Measurements from ENCODE around the gene EGLN3. TPM values are rescaled to one million over a fixed set of nuclear protein-coding genes. Genes with fewer than 3 reads are reported as not detected.

The EGLN3 gene
- total and polyA plus RNA-seq, 4 experiments from 2014 or later = 4.0 to 15.4 (median 5.3) TPM

- no peak for DNase-seq
- no peak overlapping the region for H3K4me3 Mint-ChIP-seq
- no peak overlapping the region for H3K27ac Mint-ChIP-seq
- no peaks in the 10 kb centered on the region for H3K27me3 Mint-ChIP-seq
- H3K4me1 Mint-ChIP-seq = peaks cover 0 to 6% (median 0%) of the 10 kb centered on the region in 4 donors
- Histone ChIP-seq H3K27ac (ENCODE audit: low read depth, low read length) (no peak overlapping the region), H3K27me3 (ENCODE audit: insufficient read depth, low read length) (no peaks in the 10 kb centered on the region), H3K9me3 (ENCODE audit: control insufficient read depth in 1 of 2, low read length in 2 of 2) (no peaks in the 10 kb centered on the region), H3K36me3 (ENCODE audit: insufficient read depth, low read length) (no peaks in the 10 kb centered on the region), H3K4me3 (ENCODE audit: low read length in 2 of 2) (no peak overlapping the region), H3K4me1 (ENCODE audit: insufficient read depth, low read length) (no peaks in the 10 kb centered on the region)
- CTCF ChIA-PET (ENCODE audit: partially characterized antibody) = interaction anchor here (0.9 to 1.1 kb wide), 2 partner anchors 109 to 430 kb away, joined by 3 read pairs; no protein-coding TSS in a partner anchor
- POLR2A ChIA-PET (ENCODE audit: partially characterized antibody) = interaction anchor here (0.7 kb wide), 1 partner anchor 117 kb away, joined by 4 read pairs; no protein-coding TSS in a partner anchor
- intact Hi-C loops (cut with micrococcal nuclease) = no loop called here
- H3K9me3 Mint-ChIP-seq = no peaks in the 10 kb centered on the region
- H3K36me3 Mint-ChIP-seq = no peaks in the 10 kb centered on the region
Observed at GRCh38 chr14:33901426-33902155, 49.3 kb downstream of the EGLN3 start.

GRCh38 chr14:33900706-33901105 lies 50.2 kb downstream of the EGLN3 start:
- Histone ChIP-seq H3K9me3 (ENCODE audit: control insufficient read depth in 1 of 2, low read length in 2 of 2) (no peaks in the 10 kb centered on the region), H3K4me1 (ENCODE audit: insufficient read depth, low read length) (no peaks in the 10 kb centered on the region), H3K4me3 (ENCODE audit: low read length in 2 of 2) (no peak overlapping the region), H3K27ac (ENCODE audit: low read depth, low read length) (no peak overlapping the region), H3K36me3 (ENCODE audit: insufficient read depth, low read length) (no peaks in the 10 kb centered on the region), H3K27me3 (ENCODE audit: insufficient read depth, low read length) (no peaks in the 10 kb centered on the region)
- Mint-ChIP-seq H3K27me3 (no peaks in the 10 kb centered on the region), H3K9me3 (no peaks in the 10 kb centered on the region), H3K4me1 (peaks cover 0 to 6% (median 0%) of the 10 kb centered on the region in 4 donors), H3K4me3 (no peak overlapping the region), H3K36me3 (no peaks in the 10 kb centered on the region), H3K27ac (no peak overlapping the region)
- no peak for DNase-seq
- ChIA-PET CTCF (ENCODE audit: partially characterized antibody) (no interaction called here), POLR2A (ENCODE audit: partially characterized antibody) (interaction anchor here (0.7 kb wide), 1 partner anchor 117 kb away, joined by 4 read pairs; no protein-coding TSS in a partner anchor)
- intact Hi-C loops (cut with micrococcal nuclease) = no loop called here

- peaks cover 0 to 6% (median 1%) of the 10 kb centered on the region in 8 donors for H3K9me3 Mint-ChIP-seq
- Histone ChIP-seq H3K27me3 (ENCODE audit: insufficient read depth, low read length) (no peaks in the 10 kb centered on the region), H3K9me3 (ENCODE audit: control insufficient read depth in 1 of 2, low read length in 2 of 2) (no peaks in the 10 kb centered on the region), H3K4me1 (ENCODE audit: insufficient read depth, low read length) (no peaks in the 10 kb centered on the region), H3K27ac (ENCODE audit: low read depth, low read length) (no peak overlapping the region), H3K4me3 (ENCODE audit: low read length in 2 of 2) (no peak overlapping the region), H3K36me3 (ENCODE audit: insufficient read depth, low read length) (no peaks in the 10 kb centered on the region)
- DNase-seq = no peak
- H3K27me3 Mint-ChIP-seq = no peaks in the 10 kb centered on the region
- no peak overlapping the region for H3K4me3 Mint-ChIP-seq
- intact Hi-C loops (cut with micrococcal nuclease) = no loop called here
- peaks cover 0 to 6% (median 0%) of the 10 kb centered on the region in 4 donors for H3K4me1 Mint-ChIP-seq
- no peaks in the 10 kb centered on the region for H3K36me3 Mint-ChIP-seq
- POLR2A ChIA-PET (ENCODE audit: partially characterized antibody) = no interaction called here
- CTCF ChIA-PET (ENCODE audit: partially characterized antibody) = interaction anchor here (0.7 kb wide), 1 partner anchor 38 kb away, joined by 4 read pairs; no protein-coding TSS in a partner anchor
- no peak overlapping the region for H3K27ac Mint-ChIP-seq
Observed at GRCh38 chr14:33899723-33900341, 51.0 kb downstream of the EGLN3 start.

GRCh38 chr14:33897878-33898535 lies 52.9 kb downstream of the EGLN3 start:
- intact Hi-C loops (cut with micrococcal nuclease) = no loop called here
- no peaks in the 10 kb centered on the region for H3K36me3 ChIP-seq (ENCODE audit: insufficient read depth, low read length)
- no peaks in the 10 kb centered on the region for H3K9me3 ChIP-seq (ENCODE audit: control insufficient read depth in 1 of 2, low read length in 2 of 2)
- CTCF ChIA-PET (ENCODE audit: partially characterized antibody) = no interaction called here
- no peak overlapping the region for H3K27ac ChIP-seq (ENCODE audit: low read depth, low read length)
- no peaks in the 10 kb centered on the region for H3K4me1 ChIP-seq (ENCODE audit: insufficient read depth, low read length)
- no peaks in the 10 kb centered on the region for H3K27me3 ChIP-seq (ENCODE audit: insufficient read depth, low read length)
- POLR2A ChIA-PET (ENCODE audit: partially characterized antibody) = no interaction called here
- Mint-ChIP-seq H3K27me3 (no peaks in the 10 kb centered on the region), H3K4me1 (peaks cover 0 to 3% (median 0%) of the 10 kb centered on the region in 4 donors), H3K36me3 (no peaks in the 10 kb centered on the region), H3K27ac (no peak overlapping the region), H3K4me3 (no peak overlapping the region), H3K9me3 (peaks cover 0 to 20% (median 7%) of the 10 kb centered on the region in 8 donors)
- no peak for DNase-seq
- no peak overlapping the region for H3K4me3 ChIP-seq (ENCODE audit: low read length in 2 of 2)

- H3K36me3 Mint-ChIP-seq = no peaks in the 10 kb centered on the region
- no peaks in the 10 kb centered on the region for H3K4me1 ChIP-seq (ENCODE audit: insufficient read depth, low read length)
- H3K4me3 ChIP-seq (ENCODE audit: low read length in 2 of 2) = no peak overlapping the region
- no peak for DNase-seq
- H3K4me1 Mint-ChIP-seq = no peaks in the 10 kb centered on the region
- POLR2A ChIA-PET (ENCODE audit: partially characterized antibody) = no interaction called here
- CTCF ChIA-PET (ENCODE audit: partially characterized antibody) = no interaction called here
- H3K4me3 Mint-ChIP-seq = no peak overlapping the region
- no peak overlapping the region for H3K27ac ChIP-seq (ENCODE audit: low read depth, low read length)
- intact Hi-C loops (cut with micrococcal nuclease) = no loop called here
- no peaks in the 10 kb centered on the region for H3K27me3 Mint-ChIP-seq
- H3K36me3 ChIP-seq (ENCODE audit: insufficient read depth, low read length) = no peaks in the 10 kb centered on the region
- no peaks in the 10 kb centered on the region for H3K9me3 ChIP-seq (ENCODE audit: control insufficient read depth in 1 of 2, low read length in 2 of 2)
- H3K9me3 Mint-ChIP-seq = peaks cover 0 to 24% (median 7%) of the 10 kb centered on the region in 8 donors
- no peaks in the 10 kb centered on the region for H3K27me3 ChIP-seq (ENCODE audit: insufficient read depth, low read length)
- no peak overlapping the region for H3K27ac Mint-ChIP-seq
Observed at GRCh38 chr14:33897382-33897781, 53.5 kb downstream of the EGLN3 start.

GRCh38 chr14:33894339-33894738 lies 56.5 kb downstream of the EGLN3 start:
- Mint-ChIP-seq H3K4me3 (no peak overlapping the region), H3K36me3 (peaks cover 0 to 4% of the 10 kb centered on the region in 2 donors), H3K9me3 (peaks cover 2 to 29% (median 10%) of the 10 kb centered on the region in 8 donors), H3K4me1 (peaks cover 0 to 9% (median 6%) of the 10 kb centered on the region in 4 donors), H3K27me3 (no peaks in the 10 kb centered on the region), H3K27ac (no peak overlapping the region)
- POLR2A ChIA-PET (ENCODE audit: partially characterized antibody) = no interaction called here
- no peak for DNase-seq
- no peak overlapping the region for H3K27ac ChIP-seq (ENCODE audit: low read depth, low read length)
- no peaks in the 10 kb centered on the region for H3K36me3 ChIP-seq (ENCODE audit: insufficient read depth, low read length)
- CTCF ChIA-PET (ENCODE audit: partially characterized antibody) = no interaction called here
- intact Hi-C loops (cut with micrococcal nuclease) = no loop called here
- H3K9me3 ChIP-seq (ENCODE audit: control insufficient read depth in 1 of 2, low read length in 2 of 2) = no peaks in the 10 kb centered on the region
- no peaks in the 10 kb centered on the region for H3K4me1 ChIP-seq (ENCODE audit: insufficient read depth, low read length)
- no peak overlapping the region for H3K4me3 ChIP-seq (ENCODE audit: low read length in 2 of 2)
- no peaks in the 10 kb centered on the region for H3K27me3 ChIP-seq (ENCODE audit: insufficient read depth, low read length)

GRCh38 chr14:33891700-33892099 lies 59.2 kb downstream of the EGLN3 start:
- H3K4me3 Mint-ChIP-seq = peak overlapping the region in 1 of 8 donors; percentile 2
- H3K27me3 Mint-ChIP-seq = peaks cover 2% of the 10 kb centered on the region in 2 donors
- peaks cover 0 to 8% of the 10 kb centered on the region in 2 donors for H3K36me3 Mint-ChIP-seq
- Histone ChIP-seq H3K36me3 (ENCODE audit: insufficient read depth, low read length) (no peaks in the 10 kb centered on the region), H3K27me3 (ENCODE audit: insufficient read depth, low read length) (no peaks in the 10 kb centered on the region), H3K9me3 (ENCODE audit: control insufficient read depth in 1 of 2, low read length in 2 of 2) (no peaks in the 10 kb centered on the region), H3K27ac (ENCODE audit: low read depth, low read length) (no peak overlapping the region), H3K4me3 (ENCODE audit: low read length in 2 of 2) (no peak overlapping the region), H3K4me1 (ENCODE audit: insufficient read depth, low read length) (no peaks in the 10 kb centered on the region)
- peaks cover 0 to 9% (median 6%) of the 10 kb centered on the region in 4 donors for H3K4me1 Mint-ChIP-seq
- ChIA-PET CTCF (ENCODE audit: partially characterized antibody) (no interaction called here), POLR2A (ENCODE audit: partially characterized antibody) (no interaction called here)
- DNase-seq = no peak
- intact Hi-C loops (cut with micrococcal nuclease) = no loop called here
- H3K9me3 Mint-ChIP-seq = peaks cover 2 to 51% (median 16%) of the 10 kb centered on the region in 8 donors
- peak overlapping the region in 2 of 7 donors; percentile 1 to 7 for H3K27ac Mint-ChIP-seq
